Stimulated activated naive CD8-positive, alpha-beta T cell treated with anti-CD3 and anti-CD28 coated beads, Interleukin-15, amount 100 ng/mL, for 72 hours (primary cell): ENCODE data around the gene FILIP1L.

ENCODE experiments used
- ATAC-seq: fragments of 150-1000 bp; cut with Tn5 transposase; 2 replicates; pipeline ENCODE4 v1.10.0; 2021; ENCODE audit warnings: mild to moderate bottlenecking, moderate library complexity
- DNase-seq, 2 donors: peaks; one replicate each; pipeline ENCODE4 v3.0.0; 2021 to 2022
- H3K27ac Mint-ChIP-seq, 2 donors: one replicate each; pipeline ENCODE4 v1.8.0; 2022; ENCODE audit warnings: mild to moderate bottlenecking in 2 of 2, mixed read lengths in 2 of 2, moderate library complexity in 2 of 2
- H3K27me3 Mint-ChIP-seq: one replicate; pipeline ENCODE4 v1.8.0; 2022; ENCODE audit warnings: mixed read lengths
- H3K4me1 Mint-ChIP-seq: one replicate; pipeline ENCODE4 v1.8.0; 2022; ENCODE audit warnings: mild to moderate bottlenecking, mixed read lengths
- H3K4me3 Mint-ChIP-seq, 2 donors: one replicate each; pipeline ENCODE4 v1.8.0; 2022; ENCODE audit warnings: mild to moderate bottlenecking in 2 of 2, mixed read lengths in 2 of 2, moderate library complexity in 1 of 2
- H3K9me3 Mint-ChIP-seq, 2 donors: one replicate each; pipeline ENCODE4 v1.8.0; 2022; ENCODE audit warnings: mixed read lengths in 2 of 2

FILIP1L gene

GRCh38 chr3:100033184-100033583 lies 81.1 kb downstream of the FILIP1L start:
- no peak overlapping the region for H3K4me3 Mint-ChIP-seq
- no peaks in the 10 kb centered on the region for H3K9me3 Mint-ChIP-seq
- ATAC-seq, result no peak
- no peaks in the 10 kb centered on the region for H3K27me3 Mint-ChIP-seq
- peaks cover 4% of the 10 kb centered on the region for H3K4me1 Mint-ChIP-seq
- no peak for DNase-seq
- no peak overlapping the region for H3K27ac Mint-ChIP-seq

- no peak overlapping the region for H3K4me3 Mint-ChIP-seq
- H3K9me3 Mint-ChIP-seq, result no peaks in the 10 kb centered on the region
- H3K4me1 Mint-ChIP-seq, result peaks cover 4% of the 10 kb centered on the region
- no peak for ATAC-seq
- no peak overlapping the region for H3K27ac Mint-ChIP-seq
- DNase-seq, result no peak
- H3K27me3 Mint-ChIP-seq, result no peaks in the 10 kb centered on the region
These were observed 82.1 kb downstream of the FILIP1L start for GRCh38 chr3:100032243-100032642.

GRCh38 chr3:100030914-100031425 lies 83.3 kb downstream of the FILIP1L start:
- Mint-ChIP-seq H3K4me1 (peaks cover 4% of the 10 kb centered on the region), H3K9me3 (no peaks in the 10 kb centered on the region), H3K4me3 (no peak overlapping the region), H3K27me3 (no peaks in the 10 kb centered on the region), H3K27ac (no peak overlapping the region)
- DNase-seq (no peak), ATAC-seq (no peak)

- Mint-ChIP-seq H3K27ac (no peak overlapping the region), H3K27me3 (no peaks in the 10 kb centered on the region), H3K9me3 (no peaks in the 10 kb centered on the region), H3K4me1 (peaks cover 4% of the 10 kb centered on the region), H3K4me3 (no peak overlapping the region)
- DNase-seq (no peak), ATAC-seq (no peak)
These were observed 84.0 kb downstream of the FILIP1L start for GRCh38 chr3:100030346-100030745.

- Mint-ChIP-seq H3K9me3 (no peaks in the 10 kb centered on the region), H3K4me1 (peaks cover 4% of the 10 kb centered on the region), H3K27ac (no peak overlapping the region), H3K4me3 (no peak overlapping the region), H3K27me3 (no peaks in the 10 kb centered on the region)
- ATAC-seq (no peak), DNase-seq (no peak)
These were observed 84.6 kb downstream of the FILIP1L start for GRCh38 chr3:100029689-100030088.

GRCh38 chr3:100029052-100029451 lies 85.2 kb downstream of the FILIP1L start:
- ATAC-seq (no peak), DNase-seq (no peak)
- H3K27ac Mint-ChIP-seq, result no peak overlapping the region
- no peaks in the 10 kb centered on the region for H3K27me3 Mint-ChIP-seq
- no peak overlapping the region for H3K4me3 Mint-ChIP-seq
- peaks cover 4% of the 10 kb centered on the region for H3K4me1 Mint-ChIP-seq
- H3K9me3 Mint-ChIP-seq, result no peaks in the 10 kb centered on the region

GRCh38 chr3:100027321-100027720 lies 87.0 kb downstream of the FILIP1L start:
- Mint-ChIP-seq H3K4me3 (no peak overlapping the region), H3K27me3 (no peaks in the 10 kb centered on the region), H3K27ac (no peak overlapping the region), H3K9me3 (no peaks in the 10 kb centered on the region), H3K4me1 (peaks cover 4% of the 10 kb centered on the region)
- DNase-seq, result no peak
- ATAC-seq, result no peak

- Mint-ChIP-seq H3K9me3 (no peaks in the 10 kb centered on the region), H3K27me3 (no peaks in the 10 kb centered on the region), H3K4me3 (no peak overlapping the region), H3K27ac (no peak overlapping the region), H3K4me1 (no peaks in the 10 kb centered on the region)
- ATAC-seq (no peak), DNase-seq (no peak)
These were observed 89.6 kb downstream of the FILIP1L start for GRCh38 chr3:100024520-100025303.

- no peak overlapping the region for H3K27ac Mint-ChIP-seq
- no peak overlapping the region for H3K4me3 Mint-ChIP-seq
- DNase-seq, result no peak
- H3K4me1 Mint-ChIP-seq, result no peaks in the 10 kb centered on the region
- no peaks in the 10 kb centered on the region for H3K27me3 Mint-ChIP-seq
- H3K9me3 Mint-ChIP-seq, result no peaks in the 10 kb centered on the region
- no peak for ATAC-seq
These were observed 90.7 kb downstream of the FILIP1L start for GRCh38 chr3:100023595-100023994.

- ATAC-seq (no peak), DNase-seq (no peak)
- no peak overlapping the region for H3K27ac Mint-ChIP-seq
- H3K27me3 Mint-ChIP-seq, result no peaks in the 10 kb centered on the region
- H3K9me3 Mint-ChIP-seq, result no peaks in the 10 kb centered on the region
- no peak overlapping the region for H3K4me3 Mint-ChIP-seq
- no peaks in the 10 kb centered on the region for H3K4me1 Mint-ChIP-seq
These were observed 91.2 kb downstream of the FILIP1L start for GRCh38 chr3:100023150-100023549.

GRCh38 chr3:100022506-100022905 lies 91.8 kb downstream of the FILIP1L start:
- H3K27me3 Mint-ChIP-seq, result no peaks in the 10 kb centered on the region
- H3K9me3 Mint-ChIP-seq, result no peaks in the 10 kb centered on the region
- no peaks in the 10 kb centered on the region for H3K4me1 Mint-ChIP-seq
- ATAC-seq (no peak), DNase-seq (no peak)
- H3K4me3 Mint-ChIP-seq, result no peak overlapping the region
- H3K27ac Mint-ChIP-seq, result no peak overlapping the region

GRCh38 chr3:100020876-100021644 lies 93.2 kb downstream of the FILIP1L start:
- no peaks in the 10 kb centered on the region for H3K9me3 Mint-ChIP-seq
- H3K4me1 Mint-ChIP-seq, result no peaks in the 10 kb centered on the region
- no peak for DNase-seq
- ATAC-seq, result no peak
- no peak overlapping the region for H3K27ac Mint-ChIP-seq
- no peaks in the 10 kb centered on the region for H3K27me3 Mint-ChIP-seq
- no peak overlapping the region for H3K4me3 Mint-ChIP-seq

GRCh38 chr3:100019719-100020118 lies 94.6 kb downstream of the FILIP1L start:
- Mint-ChIP-seq H3K4me1 (no peaks in the 10 kb centered on the region), H3K27ac (no peak overlapping the region), H3K4me3 (no peak overlapping the region), H3K9me3 (peaks cover 4 to 6% of the 10 kb centered on the region in 2 donors), H3K27me3 (no peaks in the 10 kb centered on the region)
- no peak for DNase-seq
- no peak for ATAC-seq

- Mint-ChIP-seq H3K27ac (no peak overlapping the region), H3K4me3 (no peak overlapping the region), H3K4me1 (no peaks in the 10 kb centered on the region), H3K9me3 (peaks cover 4 to 8% of the 10 kb centered on the region in 2 donors), H3K27me3 (no peaks in the 10 kb centered on the region)
- DNase-seq, result no peak
- ATAC-seq, result no peak
These were observed 95.5 kb downstream of the FILIP1L start for GRCh38 chr3:100018806-100019205.

- H3K4me1 Mint-ChIP-seq, result peaks cover 11% of the 10 kb centered on the region
- H3K27ac Mint-ChIP-seq, result peak overlapping the region in 1 of 2 donors; percentile 52
- no peak for DNase-seq
- H3K9me3 Mint-ChIP-seq, result peaks cover 3 to 5% of the 10 kb centered on the region in 2 donors
- ATAC-seq, result no peak
- no peak overlapping the region for H3K4me3 Mint-ChIP-seq
- H3K27me3 Mint-ChIP-seq, result no peaks in the 10 kb centered on the region
These were observed 104.2 kb downstream of the FILIP1L start for GRCh38 chr3:100010087-100010417.
